ENCODE data around the gene ETFA.

ETFA gene

GRCh38 chr15:76208786-76209424 lies 102.4 kb downstream of the ETFA start:
- Mint-ChIP-seq H3K4me3 (no peak overlapping the region), H3K27ac (no peak overlapping the region), H3K27me3 (ENCODE audit: low read depth) (peaks cover 4% of the 10 kb centered on the region), H3K36me3 (ENCODE audit: low read depth) (peaks cover 53% of the 10 kb centered on the region), H3K4me1 (peaks cover 20% of the 10 kb centered on the region), H3K9me3 (no peaks in the 10 kb centered on the region)
- no peak for TF ChIP-seq CTCF (IDR thresholded peaks at IDR 0.05; ENCODE audit: unreplicated experiment in 3 of 3)

- H3K4me3 Mint-ChIP-seq: no peak overlapping the region
Observed at GRCh38 chr15:76208084-76208785, 103.0 kb downstream of the ETFA start.

GRCh38 chr15:76206325-76206976 lies 104.8 kb downstream of the ETFA start:
- peaks cover 20% of the 10 kb centered on the region for H3K4me1 Mint-ChIP-seq
- H3K27me3 Mint-ChIP-seq (ENCODE audit: low read depth): peaks cover 13% of the 10 kb centered on the region
- H3K27ac Mint-ChIP-seq: no peak overlapping the region
- H3K9me3 Mint-ChIP-seq: no peaks in the 10 kb centered on the region
- no peak overlapping the region for H3K4me3 Mint-ChIP-seq
- TF ChIP-seq CTCF (IDR thresholded peaks at IDR 0.05; ENCODE audit: unreplicated experiment in 3 of 3): no peak
- H3K36me3 Mint-ChIP-seq (ENCODE audit: low read depth): peaks cover 34% of the 10 kb centered on the region

More at GRCh38 chr15:76208084-76208785, 103.0 kb downstream of the ETFA start:
- H3K27me3 Mint-ChIP-seq (ENCODE audit: low read depth): peaks cover 9% of the 10 kb centered on the region
- H3K36me3 Mint-ChIP-seq (ENCODE audit: low read depth): peaks cover 49% of the 10 kb centered on the region
- peak overlapping the region in 1 of 3 experiments; percentile 2 for H3K27ac Mint-ChIP-seq
- H3K9me3 Mint-ChIP-seq: no peaks in the 10 kb centered on the region
- peaks cover 20% of the 10 kb centered on the region for H3K4me1 Mint-ChIP-seq
- TF ChIP-seq CTCF (IDR thresholded peaks at IDR 0.05; ENCODE audit: unreplicated experiment in 3 of 3): no peak

- TF ChIP-seq CTCF (IDR thresholded peaks at IDR 0.05; ENCODE audit: unreplicated experiment in 3 of 3): no peak
- H3K4me3 Mint-ChIP-seq: no peak overlapping the region
- no peaks in the 10 kb centered on the region for H3K9me3 Mint-ChIP-seq
- no peak overlapping the region for H3K27ac Mint-ChIP-seq
- H3K27me3 Mint-ChIP-seq (ENCODE audit: low read depth): peaks cover 24% of the 10 kb centered on the region
- H3K36me3 Mint-ChIP-seq (ENCODE audit: low read depth): peaks cover 20% of the 10 kb centered on the region
- peaks cover 15% of the 10 kb centered on the region for H3K4me1 Mint-ChIP-seq
Observed at GRCh38 chr15:76204916-76205460, 106.3 kb downstream of the ETFA start.

GRCh38 chr15:76204109-76204845 lies 107.0 kb downstream of the ETFA start:
- Mint-ChIP-seq H3K36me3 (ENCODE audit: low read depth) (peaks cover 15% of the 10 kb centered on the region), H3K4me1 (peaks cover 9% of the 10 kb centered on the region), H3K4me3 (no peak overlapping the region), H3K27me3 (ENCODE audit: low read depth) (peaks cover 28% of the 10 kb centered on the region), H3K27ac (no peak overlapping the region), H3K9me3 (no peaks in the 10 kb centered on the region)
- no peak for TF ChIP-seq CTCF (IDR thresholded peaks at IDR 0.05; ENCODE audit: unreplicated experiment in 3 of 3)

All from nephron (organoid).